HepG2 (cell line): Measurements from ENCODE around the gene SATB2.

Experiments
- CBX1 ChIP-seq: IDR thresholded peaks from one replicate; pipeline ENCODE4 v1.6.1; 2016; ENCODE audit warnings: antibody characterized with exemption, low read depth
- HMG20A ChIP-seq: IDR thresholded peaks from 2 replicates; pipeline ENCODE4 v1.6.1; 2016; ENCODE audit warnings: borderline replicate concordance
- JUND ChIP-seq: sonication (generic); formaldehyde crosslinking; IDR thresholded peaks from 2 replicates; pipeline ENCODE4 v1.8.0; 2022; ENCODE audit warnings: mild to moderate bottlenecking, missing genetic modification reagents
- KLF11 ChIP-seq: IDR thresholded peaks from 2 replicates; pipeline ENCODE4 v1.6.1; 2016; ENCODE audit warnings: missing compliant biosample characterization
- KLF9 ChIP-seq: IDR thresholded peaks from 2 replicates; pipeline ENCODE4 v1.6.1; 2016; ENCODE audit warnings: low read depth
- ZNF253 ChIP-seq: sonication (generic); formaldehyde crosslinking; IDR thresholded peaks from 2 replicates; pipeline ENCODE4 v1.8.0; 2022; ENCODE audit warnings: mild to moderate bottlenecking, missing genetic modification reagents, borderline replicate concordance
- TF ChIP-seq, protein P1 (sequence below): IDR thresholded peaks from 2 replicates; pipeline ENCODE4 v1.6.1; 2016; ENCODE audit warnings: missing biosample characterization, missing genetic modification reagents, low read depth
- TF ChIP-seq, protein P2 (sequence below): sonication (generic); formaldehyde crosslinking; IDR thresholded peaks from 2 replicates; pipeline ENCODE4 v1.8.1; 2022; ENCODE audit warnings: low read depth, mild to moderate bottlenecking, missing genetic modification reagents
- TF ChIP-seq, protein P3 (sequence below): sonication (generic); formaldehyde crosslinking; IDR thresholded peaks from 2 replicates; pipeline ENCODE4 v1.4.0; 2020; ENCODE audit warnings: mild to moderate bottlenecking, missing genetic modification reagents, borderline replicate concordance
- TF ChIP-seq, protein P4 (sequence below): sonication (generic); formaldehyde crosslinking; IDR thresholded peaks from 2 replicates; pipeline ENCODE4 v1.5.0; 2020; ENCODE audit warnings: mild to moderate bottlenecking, missing genetic modification reagents, moderate library complexity
- TF ChIP-seq, protein P5 (sequence below): sonication (generic); formaldehyde crosslinking; IDR thresholded peaks from 2 replicates; pipeline ENCODE4 v1.4.0; 2020; ENCODE audit warnings: missing genetic modification reagents, borderline replicate concordance
- TF ChIP-seq, protein P6 (sequence below): IDR thresholded peaks from 2 replicates; pipeline ENCODE4 v1.6.1; 2012; ENCODE audit warnings: inconsistent platforms

DNA sequence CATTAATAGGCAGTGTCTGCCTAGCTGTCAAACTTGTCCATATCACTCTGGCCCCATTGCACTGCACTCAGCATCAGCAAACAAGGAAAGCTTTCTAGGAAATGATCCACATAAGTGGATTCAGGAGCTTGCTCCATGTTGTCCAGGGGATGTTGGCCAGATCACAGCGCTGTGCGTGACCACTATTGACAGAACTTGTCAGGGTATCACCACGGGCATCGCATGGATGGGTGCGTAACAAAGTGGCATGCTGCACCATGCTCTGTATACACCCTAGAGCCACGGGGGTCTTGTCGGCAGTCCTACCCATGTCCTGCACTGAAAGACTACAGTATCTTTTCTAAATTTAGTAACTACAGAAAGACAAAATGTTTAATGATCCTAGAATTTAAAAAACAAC, 15.6 kb downstream of the SATB2 start:
- TF ChIP-seq CBX1 (no peak), KLF11 (CRISPR knock-in tag) (no peak), ZNF253 (no peak), HMG20A (no peak), JUND (no peak), KLF9 (CRISPR knock-in tag) (no peak)
- TF ChIP-seq, protein P1, sequence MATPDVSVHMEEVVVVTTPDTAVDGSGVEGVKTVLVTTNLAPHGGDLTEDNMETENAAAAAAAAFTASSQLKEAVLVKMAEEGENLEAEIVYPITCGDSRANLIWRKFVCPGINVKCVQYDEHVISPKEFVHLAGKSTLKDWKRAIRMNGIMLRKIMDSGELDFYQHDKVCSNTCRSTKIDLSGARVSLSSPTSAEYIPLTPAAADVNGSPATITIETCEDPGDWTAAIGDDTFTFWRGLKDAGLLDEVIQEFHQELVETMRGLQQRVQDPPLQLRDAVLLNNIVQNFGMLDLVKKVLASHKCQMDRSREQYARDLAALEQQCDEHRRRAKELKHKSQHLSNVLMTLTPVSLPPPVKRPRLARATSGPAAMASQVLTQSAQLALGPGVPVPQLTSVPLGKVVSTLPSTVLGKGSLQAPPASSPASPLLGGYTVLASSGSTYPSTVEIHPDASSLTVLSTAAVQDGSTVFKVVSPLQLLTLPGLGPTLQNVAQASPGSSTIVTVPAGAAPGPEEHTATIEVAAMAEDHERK (CRISPR knock-in tag), result no peak
- TF ChIP-seq, protein P2, sequence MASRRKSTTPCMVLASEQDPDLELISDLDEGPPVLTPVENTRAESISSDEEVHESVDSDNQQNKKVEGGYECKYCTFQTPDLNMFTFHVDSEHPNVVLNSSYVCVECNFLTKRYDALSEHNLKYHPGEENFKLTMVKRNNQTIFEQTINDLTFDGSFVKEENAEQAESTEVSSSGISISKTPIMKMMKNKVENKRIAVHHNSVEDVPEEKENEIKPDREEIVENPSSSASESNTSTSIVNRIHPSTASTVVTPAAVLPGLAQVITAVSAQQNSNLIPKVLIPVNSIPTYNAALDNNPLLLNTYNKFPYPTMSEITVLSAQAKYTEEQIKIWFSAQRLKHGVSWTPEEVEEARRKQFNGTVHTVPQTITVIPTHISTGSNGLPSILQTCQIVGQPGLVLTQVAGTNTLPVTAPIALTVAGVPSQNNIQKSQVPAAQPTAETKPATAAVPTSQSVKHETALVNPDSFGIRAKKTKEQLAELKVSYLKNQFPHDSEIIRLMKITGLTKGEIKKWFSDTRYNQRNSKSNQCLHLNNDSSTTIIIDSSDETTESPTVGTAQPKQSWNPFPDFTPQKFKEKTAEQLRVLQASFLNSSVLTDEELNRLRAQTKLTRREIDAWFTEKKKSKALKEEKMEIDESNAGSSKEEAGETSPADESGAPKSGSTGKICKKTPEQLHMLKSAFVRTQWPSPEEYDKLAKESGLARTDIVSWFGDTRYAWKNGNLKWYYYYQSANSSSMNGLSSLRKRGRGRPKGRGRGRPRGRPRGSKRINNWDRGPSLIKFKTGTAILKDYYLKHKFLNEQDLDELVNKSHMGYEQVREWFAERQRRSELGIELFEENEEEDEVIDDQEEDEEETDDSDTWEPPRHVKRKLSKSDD (CRISPR knock-in tag), result no peak
- TF ChIP-seq, protein P3, sequence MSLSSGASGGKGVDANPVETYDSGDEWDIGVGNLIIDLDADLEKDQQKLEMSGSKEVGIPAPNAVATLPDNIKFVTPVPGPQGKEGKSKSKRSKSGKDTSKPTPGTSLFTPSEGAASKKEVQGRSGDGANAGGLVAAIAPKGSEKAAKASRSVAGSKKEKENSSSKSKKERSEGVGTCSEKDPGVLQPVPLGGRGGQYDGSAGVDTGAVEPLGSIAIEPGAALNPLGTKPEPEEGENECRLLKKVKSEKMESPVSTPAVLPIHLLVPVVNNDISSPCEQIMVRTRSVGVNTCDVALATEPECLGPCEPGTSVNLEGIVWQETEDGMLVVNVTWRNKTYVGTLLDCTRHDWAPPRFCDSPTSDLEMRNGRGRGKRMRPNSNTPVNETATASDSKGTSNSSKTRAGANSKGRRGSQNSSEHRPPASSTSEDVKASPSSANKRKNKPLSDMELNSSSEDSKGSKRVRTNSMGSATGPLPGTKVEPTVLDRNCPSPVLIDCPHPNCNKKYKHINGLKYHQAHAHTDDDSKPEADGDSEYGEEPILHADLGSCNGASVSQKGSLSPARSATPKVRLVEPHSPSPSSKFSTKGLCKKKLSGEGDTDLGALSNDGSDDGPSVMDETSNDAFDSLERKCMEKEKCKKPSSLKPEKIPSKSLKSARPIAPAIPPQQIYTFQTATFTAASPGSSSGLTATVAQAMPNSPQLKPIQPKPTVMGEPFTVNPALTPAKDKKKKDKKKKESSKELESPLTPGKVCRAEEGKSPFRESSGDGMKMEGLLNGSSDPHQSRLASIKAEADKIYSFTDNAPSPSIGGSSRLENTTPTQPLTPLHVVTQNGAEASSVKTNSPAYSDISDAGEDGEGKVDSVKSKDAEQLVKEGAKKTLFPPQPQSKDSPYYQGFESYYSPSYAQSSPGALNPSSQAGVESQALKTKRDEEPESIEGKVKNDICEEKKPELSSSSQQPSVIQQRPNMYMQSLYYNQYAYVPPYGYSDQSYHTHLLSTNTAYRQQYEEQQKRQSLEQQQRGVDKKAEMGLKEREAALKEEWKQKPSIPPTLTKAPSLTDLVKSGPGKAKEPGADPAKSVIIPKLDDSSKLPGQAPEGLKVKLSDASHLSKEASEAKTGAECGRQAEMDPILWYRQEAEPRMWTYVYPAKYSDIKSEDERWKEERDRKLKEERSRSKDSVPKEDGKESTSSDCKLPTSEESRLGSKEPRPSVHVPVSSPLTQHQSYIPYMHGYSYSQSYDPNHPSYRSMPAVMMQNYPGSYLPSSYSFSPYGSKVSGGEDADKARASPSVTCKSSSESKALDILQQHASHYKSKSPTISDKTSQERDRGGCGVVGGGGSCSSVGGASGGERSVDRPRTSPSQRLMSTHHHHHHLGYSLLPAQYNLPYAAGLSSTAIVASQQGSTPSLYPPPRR (CRISPR knock-in tag), result no peak
- TF ChIP-seq, protein P4, sequence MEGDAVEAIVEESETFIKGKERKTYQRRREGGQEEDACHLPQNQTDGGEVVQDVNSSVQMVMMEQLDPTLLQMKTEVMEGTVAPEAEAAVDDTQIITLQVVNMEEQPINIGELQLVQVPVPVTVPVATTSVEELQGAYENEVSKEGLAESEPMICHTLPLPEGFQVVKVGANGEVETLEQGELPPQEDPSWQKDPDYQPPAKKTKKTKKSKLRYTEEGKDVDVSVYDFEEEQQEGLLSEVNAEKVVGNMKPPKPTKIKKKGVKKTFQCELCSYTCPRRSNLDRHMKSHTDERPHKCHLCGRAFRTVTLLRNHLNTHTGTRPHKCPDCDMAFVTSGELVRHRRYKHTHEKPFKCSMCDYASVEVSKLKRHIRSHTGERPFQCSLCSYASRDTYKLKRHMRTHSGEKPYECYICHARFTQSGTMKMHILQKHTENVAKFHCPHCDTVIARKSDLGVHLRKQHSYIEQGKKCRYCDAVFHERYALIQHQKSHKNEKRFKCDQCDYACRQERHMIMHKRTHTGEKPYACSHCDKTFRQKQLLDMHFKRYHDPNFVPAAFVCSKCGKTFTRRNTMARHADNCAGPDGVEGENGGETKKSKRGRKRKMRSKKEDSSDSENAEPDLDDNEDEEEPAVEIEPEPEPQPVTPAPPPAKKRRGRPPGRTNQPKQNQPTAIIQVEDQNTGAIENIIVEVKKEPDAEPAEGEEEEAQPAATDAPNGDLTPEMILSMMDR (CRISPR knock-in tag), result no peak
- TF ChIP-seq, protein P5, sequence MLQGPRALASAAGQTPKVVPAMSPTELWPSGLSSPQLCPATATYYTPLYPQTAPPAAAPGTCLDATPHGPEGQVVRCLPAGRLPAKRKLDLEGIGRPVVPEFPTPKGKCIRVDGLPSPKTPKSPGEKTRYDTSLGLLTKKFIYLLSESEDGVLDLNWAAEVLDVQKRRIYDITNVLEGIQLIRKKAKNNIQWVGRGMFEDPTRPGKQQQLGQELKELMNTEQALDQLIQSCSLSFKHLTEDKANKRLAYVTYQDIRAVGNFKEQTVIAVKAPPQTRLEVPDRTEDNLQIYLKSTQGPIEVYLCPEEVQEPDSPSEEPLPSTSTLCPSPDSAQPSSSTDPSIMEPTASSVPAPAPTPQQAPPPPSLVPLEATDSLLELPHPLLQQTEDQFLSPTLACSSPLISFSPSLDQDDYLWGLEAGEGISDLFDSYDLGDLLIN (CRISPR knock-in tag), result no peak
- TF ChIP-seq, protein P6, sequence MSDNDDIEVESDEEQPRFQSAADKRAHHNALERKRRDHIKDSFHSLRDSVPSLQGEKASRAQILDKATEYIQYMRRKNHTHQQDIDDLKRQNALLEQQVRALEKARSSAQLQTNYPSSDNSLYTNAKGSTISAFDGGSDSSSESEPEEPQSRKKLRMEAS, result no peak
